ENCODE data around the gene FOXRED1. TPM values are rescaled to one million over a fixed set of nuclear protein-coding genes. Genes with fewer than 3 reads are reported as not detected.

The FOXRED1 gene
- total and polyA plus RNA-seq, 2 of the 13 experiments (the other 11 are each of a cell fraction or from before 2014, with no cell fraction given), result 29.6 to 42.9 TPM

- TF ChIP-seq, protein P1, sequence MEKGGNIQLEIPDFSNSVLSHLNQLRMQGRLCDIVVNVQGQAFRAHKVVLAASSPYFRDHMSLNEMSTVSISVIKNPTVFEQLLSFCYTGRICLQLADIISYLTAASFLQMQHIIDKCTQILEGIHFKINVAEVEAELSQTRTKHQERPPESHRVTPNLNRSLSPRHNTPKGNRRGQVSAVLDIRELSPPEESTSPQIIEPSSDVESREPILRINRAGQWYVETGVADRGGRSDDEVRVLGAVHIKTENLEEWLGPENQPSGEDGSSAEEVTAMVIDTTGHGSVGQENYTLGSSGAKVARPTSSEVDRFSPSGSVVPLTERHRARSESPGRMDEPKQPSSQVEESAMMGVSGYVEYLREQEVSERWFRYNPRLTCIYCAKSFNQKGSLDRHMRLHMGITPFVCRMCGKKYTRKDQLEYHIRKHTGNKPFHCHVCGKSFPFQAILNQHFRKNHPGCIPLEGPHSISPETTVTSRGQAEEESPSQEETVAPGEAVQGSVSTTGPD (CRISPR knock-in tag; IDR thresholded peaks at IDR 0.05), result no peak
- TF ChIP-seq ZNF543 (CRISPR knock-in tag; IDR thresholded peaks at IDR 0.05) (peak; percentile 91; the same call in 1 of the 2 replicates), JUN (CRISPR knock-in tag; IDR thresholded peaks at IDR 0.05) (peak; percentile 69), CBX5 (CRISPR knock-in tag; IDR thresholded peaks at IDR 0.05; ENCODE audit: borderline replicate concordance) (no peak; the same call in 1 of the 2 replicates), ZNF335 (CRISPR knock-in tag; IDR thresholded peaks at IDR 0.05) (no peak), MIER2 (CRISPR knock-in tag; IDR thresholded peaks at IDR 0.05) (peak; percentile 25; the same call in 1 of the 2 replicates), SMARCC2 (IDR thresholded peaks at IDR 0.05) (no peak), MLX (CRISPR knock-in tag; IDR thresholded peaks at IDR 0.05) (no peak), MEF2D (CRISPR knock-in tag; IDR thresholded peaks at IDR 0.05) (no peak), HNRNPL (IDR thresholded peaks at IDR 0.05; ENCODE audit: low read depth, low read length) (peak; percentile 60; the same call in 1 of the 2 replicates), RNF219 (CRISPR knock-in tag; IDR thresholded peaks at IDR 0.05) (0 out of 2 replicates have a peak, but pooled peaks have one; percentile 26), KLF6 (CRISPR knock-in tag; IDR thresholded peaks at IDR 0.05) (peak; percentile 25; the same call in 1 of the 2 replicates), ZNF331 (CRISPR knock-in tag; IDR thresholded peaks at IDR 0.05) (peak; percentile 75; the same call in 1 of the 2 replicates), SOX13 (IDR thresholded peaks at IDR 0.05) (no peak), SOX13 (CRISPR knock-in tag; conservative IDR thresholded peaks at IDR 0.05 in 1 of 2, IDR thresholded peaks at IDR 0.05 in 1 of 2) (peak in 1 of 2 experiments; percentile 18; a peak in 1 of 4 replicates), ZFP36L2 (CRISPR knock-in tag; IDR thresholded peaks at IDR 0.05) (no peak), ZNF136 (CRISPR knock-in tag; IDR thresholded peaks at IDR 0.05; ENCODE audit: low read depth) (peak; percentile 91), ADNP (CRISPR knock-in tag; IDR thresholded peaks at IDR 0.05) (no peak)
- TF ChIP-seq, protein P2, sequence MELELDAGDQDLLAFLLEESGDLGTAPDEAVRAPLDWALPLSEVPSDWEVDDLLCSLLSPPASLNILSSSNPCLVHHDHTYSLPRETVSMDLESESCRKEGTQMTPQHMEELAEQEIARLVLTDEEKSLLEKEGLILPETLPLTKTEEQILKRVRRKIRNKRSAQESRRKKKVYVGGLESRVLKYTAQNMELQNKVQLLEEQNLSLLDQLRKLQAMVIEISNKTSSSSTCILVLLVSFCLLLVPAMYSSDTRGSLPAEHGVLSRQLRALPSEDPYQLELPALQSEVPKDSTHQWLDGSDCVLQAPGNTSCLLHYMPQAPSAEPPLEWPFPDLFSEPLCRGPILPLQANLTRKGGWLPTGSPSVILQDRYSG (CRISPR knock-in tag; IDR thresholded peaks at IDR 0.05), result 0 out of 2 replicates have a peak, but pooled peaks have one; percentile 16
- TF ChIP-seq, protein P3, sequence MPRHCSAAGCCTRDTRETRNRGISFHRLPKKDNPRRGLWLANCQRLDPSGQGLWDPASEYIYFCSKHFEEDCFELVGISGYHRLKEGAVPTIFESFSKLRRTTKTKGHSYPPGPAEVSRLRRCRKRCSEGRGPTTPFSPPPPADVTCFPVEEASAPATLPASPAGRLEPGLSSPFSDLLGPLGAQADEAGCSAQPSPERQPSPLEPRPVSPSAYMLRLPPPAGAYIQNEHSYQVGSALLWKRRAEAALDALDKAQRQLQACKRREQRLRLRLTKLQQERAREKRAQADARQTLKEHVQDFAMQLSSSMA (CRISPR knock-in tag; IDR thresholded peaks at IDR 0.05), result no peak
These were observed at the start of gene FOXRED1, which contains the start of gene SRPRA (continued) for GRCh38 chr11:126268708-126269579.

Measured in HepG2 (cell line).